HG02973 (cell line): ENCODE measurements around the gene B3GAT3.
"Not testable (repeated sequence)": the region's sequence is repeated elsewhere in the genome, so short reads cannot be mapped to it uniquely, and the experiment has no call there.

Experiments used
- ATAC-seq: cut with Tn5 transposase; IDR thresholded peaks from one replicate; pipeline ENCODE4 v1.9.1; 2021; ENCODE audit warnings: moderate library complexity; ENCODE audit not compliant: unreplicated experiment

B3GAT3 gene

GRCh38 chr11:62604460-62605120 lies 17.2 kb downstream of the B3GAT3 start:
- ATAC-seq: no peak

GRCh38 chr11:62603776-62604299 lies 17.9 kb downstream of the B3GAT3 start:
- no peak for ATAC-seq

- ATAC-seq: no peak
These were observed 18.7 kb downstream of the B3GAT3 start for GRCh38 chr11:62603072-62603408.

GRCh38 chr11:62602141-62603071 lies 19.4 kb downstream of the B3GAT3 start:
- ATAC-seq: no peak

GRCh38 chr11:62601372-62602140 lies 20.2 kb downstream of the B3GAT3 start, which contains the start of gene MTA2:
TSS of gene MTA2 (minus strand) at chr11:62601865. CDS start at chr11:62601450, 415 bp downstream.
- peak; percentile 72 for ATAC-seq

GRCh38 chr11:62601122-62601371 lies 20.7 kb downstream of the B3GAT3 start:
- ATAC-seq: peak; percentile 11

GRCh38 chr11:62600367-62601121 lies 21.2 kb downstream of the B3GAT3 start:
- no peak for ATAC-seq

- ATAC-seq: no peak
These were observed 21.9 kb downstream of the B3GAT3 start for GRCh38 chr11:62599901-62600300.

GRCh38 chr11:62599069-62599696 lies 22.6 kb downstream of the B3GAT3 start:
- ATAC-seq: peak; percentile 39

GRCh38 chr11:62595124-62595523 lies 26.7 kb downstream of the B3GAT3 start:
- no peak for ATAC-seq

- no peak for ATAC-seq
These were observed 28.2 kb downstream of the B3GAT3 start for GRCh38 chr11:62593434-62594044.

GRCh38 chr11:62592989-62593421 lies 28.8 kb downstream of the B3GAT3 start:
- ATAC-seq: no peak

- ATAC-seq: peak; percentile 1
These were observed 29.5 kb downstream of the B3GAT3 start for GRCh38 chr11:62592146-62592815.

GRCh38 chr11:62591448-62592145 lies 30.2 kb downstream of the B3GAT3 start, which contains the start of gene TUT1:
TSS of gene TUT1 (minus strand) at chr11:62591523. CDS start at chr11:62591485, 38 bp downstream.
- peak; percentile 73 for ATAC-seq

- no peak for ATAC-seq
These were observed 32.7 kb downstream of the B3GAT3 start for GRCh38 chr11:62588966-62589637.

- not testable (repeated sequence) for ATAC-seq
These were observed 36.4 kb downstream of the B3GAT3 start for GRCh38 chr11:62585356-62585755.

GRCh38 chr11:62581735-62582134 lies 40.1 kb downstream of the B3GAT3 start:
- ATAC-seq: not testable (repeated sequence)
